ENCODE results near the gene ALB.

Gene ALB

GRCh38 chr4:73452953-73453700, 49.0 kb downstream of the ALB start:
- no peak for DNase-seq

- DNase-seq, result no peak
These were observed 49.6 kb downstream of the ALB start for GRCh38 chr4:73453701-73454005.

GRCh38 chr4:73454920-73455319, 50.8 kb downstream of the ALB start:
- no peak for DNase-seq

- no peak for DNase-seq
These were observed 52.3 kb downstream of the ALB start for GRCh38 chr4:73456177-73457022.

GRCh38 chr4:73458184-73459047, 54.3 kb downstream of the ALB start:
- no peak for DNase-seq

GRCh38 chr4:73459048-73459421, 54.9 kb downstream of the ALB start:
- DNase-seq, result no peak

GRCh38 chr4:73460913-73461522, 56.9 kb downstream of the ALB start:
- DNase-seq, result no peak

GRCh38 chr4:73468170-73468569, 64.1 kb downstream of the ALB start:
- no peak for DNase-seq

- DNase-seq, result no peak
These were observed 66.6 kb downstream of the ALB start for GRCh38 chr4:73470728-73471127.

Measured in GOT3 (cell line).